Dedifferentiated amniotic fluid mesenchymal stem cell (primary cell): ENCODE results near the gene MPV17.
"Not testable (repeated sequence)": the region's sequence is repeated elsewhere in the genome, so short reads cannot be mapped to it uniquely, and the experiment has no call there.

Experiments used
- DNase-seq: peaks from one replicate; pipeline ENCODE4 v3.0.0-alpha.2; 2016; ENCODE audit errors: extremely low spot score

MPV17 gene

GRCh38 chr2:27322766-27323595 is at the start of gene MPV17:
Gene MPV17 (minus strand): TSS chr2:27323097. CDS start chr2:27322517, 580 bp downstream.
- DNase-seq, result peak; percentile 88

DNA sequence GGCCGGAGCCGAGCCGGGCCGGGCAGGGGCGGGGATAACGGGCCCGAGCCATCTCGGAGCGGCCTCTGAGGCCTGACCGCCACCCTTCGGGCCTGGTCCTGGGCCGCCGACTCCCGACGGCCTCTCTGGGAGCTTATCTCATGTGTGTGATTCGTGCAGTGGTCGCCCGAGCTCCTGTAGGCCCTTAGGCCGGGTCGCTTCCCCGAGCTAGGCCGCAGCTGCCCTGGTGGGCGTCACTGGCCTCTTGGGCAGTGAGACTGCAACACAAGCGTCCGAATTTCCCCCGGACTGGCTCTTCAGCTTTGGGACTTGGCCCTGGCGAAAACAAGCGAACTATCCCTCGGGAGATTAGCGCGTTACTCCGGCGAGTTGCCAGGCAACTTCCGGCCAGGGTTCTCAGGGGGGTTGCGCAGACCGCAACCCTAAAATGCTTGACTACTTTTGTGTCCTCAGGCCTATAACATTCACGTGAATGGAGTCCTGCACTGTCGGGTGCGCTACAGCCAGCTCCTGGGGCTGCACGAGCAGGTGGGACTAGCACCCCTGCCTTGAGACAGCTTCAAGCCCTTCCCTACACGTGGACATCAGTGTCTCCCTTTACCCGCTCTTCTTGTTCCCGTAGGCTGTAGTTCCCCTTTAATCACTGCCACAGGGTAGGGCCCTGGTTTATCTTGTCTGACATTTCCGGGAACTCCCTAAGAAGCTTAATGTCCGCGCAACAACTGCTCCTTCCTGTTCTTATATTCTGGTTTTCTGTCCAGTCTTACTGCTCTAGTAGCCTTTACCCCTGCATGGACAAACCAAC is 48.1 kb upstream of the MPV17 start:
- no peak for DNase-seq

DNA sequence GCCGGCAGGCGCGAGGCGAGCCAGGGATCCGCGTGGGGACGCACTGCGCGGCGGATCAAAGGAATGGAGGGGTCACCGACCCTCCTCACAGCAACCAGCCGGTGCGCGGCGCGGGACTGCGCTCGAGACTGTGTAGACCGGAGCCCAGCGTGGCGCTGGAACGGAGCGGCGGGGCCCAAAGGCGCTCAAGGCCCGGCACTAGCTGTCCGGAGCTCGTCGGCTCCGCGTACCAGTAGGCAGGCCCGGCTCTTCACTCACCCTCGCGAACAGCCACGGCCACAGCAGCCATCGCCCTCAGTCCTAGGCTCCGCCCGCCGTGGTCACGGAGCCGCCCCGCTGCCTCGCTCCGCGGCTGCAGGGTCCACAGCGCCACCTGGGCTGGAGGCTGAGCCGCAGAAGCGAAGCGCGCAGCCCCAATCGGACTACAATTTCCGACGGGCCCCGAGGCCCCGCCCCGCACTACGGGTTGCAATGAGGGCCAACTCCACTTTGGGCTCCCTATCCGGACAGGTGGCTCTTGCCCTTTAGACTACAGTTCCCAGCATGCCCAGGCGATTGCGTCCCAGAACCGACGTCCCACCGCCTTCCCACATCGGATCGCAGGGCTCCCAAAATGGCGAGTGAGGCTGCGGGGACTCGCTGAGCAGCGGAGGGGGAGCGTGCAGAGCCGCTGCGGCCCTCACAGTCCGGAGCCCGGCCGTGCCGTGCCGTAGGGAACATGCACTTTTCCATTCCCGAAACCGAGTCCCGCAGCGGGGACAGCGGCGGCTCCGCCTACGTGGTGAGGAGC is 47.3 kb upstream of the MPV17 start, which contains the start of the genes EIF2B4 and SNX17:
TSS of gene EIF2B4 (minus strand) at position 313 of the 790 bp plus-strand sequence. CDS start at position 289, 24 bp downstream.
TSS of gene SNX17 (plus strand) at position 591 of the 790 bp plus-strand sequence. CDS start at position 719, 128 bp downstream.
- DNase-seq, result peak; percentile 99

DNA sequence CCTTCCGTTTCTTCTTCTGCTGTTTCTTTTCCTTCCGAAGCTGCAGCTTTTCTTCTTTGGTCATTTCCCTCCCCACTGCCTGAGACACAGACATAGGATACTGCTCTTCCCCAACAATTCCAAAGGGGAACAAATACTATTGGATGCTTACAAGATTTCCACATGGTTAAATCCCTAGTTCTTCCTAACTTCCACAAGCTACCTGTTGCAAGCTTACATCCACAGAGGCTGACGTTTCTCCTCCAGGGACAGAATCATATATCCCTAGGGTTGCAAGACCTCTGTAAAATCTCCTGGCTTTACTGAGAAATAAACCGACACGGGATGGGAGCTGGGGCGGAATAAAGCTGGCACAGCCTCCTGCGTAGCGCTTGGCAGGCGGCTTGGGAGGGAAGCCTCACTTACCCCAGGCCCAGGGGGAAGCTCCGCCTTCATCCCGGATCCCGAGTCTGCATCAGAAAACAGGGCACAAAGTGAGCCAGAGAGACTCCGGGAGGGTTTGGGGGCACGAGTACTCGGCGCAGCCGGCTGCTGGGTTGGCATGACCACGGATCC is 46.7 kb upstream of the MPV17 start:
- DNase-seq, result peak; percentile 40

GRCh38 chr2:27363933-27364332 is 41.0 kb upstream of the MPV17 start:
- DNase-seq, result no peak

- DNase-seq, result no peak
Measured at GRCh38 chr2:27362678-27363420, 40.0 kb upstream of the MPV17 start.

GRCh38 chr2:27356382-27357181 is 33.7 kb upstream of the MPV17 start, which contains the start of gene GTF3C2:
Gene GTF3C2 (minus strand): TSS chr2:27356764. CDS start chr2:27343554, 13,210 bp downstream.
- DNase-seq, result peak; percentile 97

DNA sequence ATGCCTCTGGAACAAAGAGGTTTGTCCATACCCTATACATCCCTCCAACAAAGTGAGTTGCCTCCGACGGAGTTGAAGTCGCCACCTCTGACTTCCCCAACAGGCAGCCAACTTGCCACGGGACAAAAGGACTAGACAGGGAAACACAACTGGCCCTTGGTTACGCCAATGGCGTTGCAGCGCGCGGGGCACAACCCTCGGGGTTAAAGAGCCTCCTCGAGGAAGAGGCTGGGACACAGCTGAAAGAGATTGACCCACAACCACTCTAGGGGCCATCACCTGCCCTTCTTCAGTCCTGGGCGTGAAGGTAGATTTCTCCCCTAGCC is 33.1 kb upstream of the MPV17 start:
- peak; percentile 28 for DNase-seq

DNA sequence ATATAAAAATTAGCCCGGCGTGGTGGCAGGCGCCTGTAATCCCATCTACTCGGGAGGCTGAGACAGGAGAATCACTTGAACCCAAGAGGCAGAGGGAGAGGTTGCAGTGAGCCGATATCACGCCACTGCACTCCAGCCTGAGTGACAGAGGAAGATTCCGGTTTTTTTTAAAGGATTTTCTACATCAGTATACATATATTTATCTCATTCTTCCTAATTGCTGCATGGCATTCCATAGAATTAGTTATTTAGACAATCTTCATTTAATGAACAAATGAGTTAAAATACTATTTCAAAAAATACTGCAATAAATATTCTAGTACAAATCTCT is 31.7 kb upstream of the MPV17 start:
- no peak for DNase-seq

GRCh38 chr2:27353762-27354596 is 31.1 kb upstream of the MPV17 start:
- DNase-seq, result no peak

GRCh38 chr2:27353386-27353761 is 30.5 kb upstream of the MPV17 start:
- not testable (repeated sequence) for DNase-seq

GRCh38 chr2:27351802-27352598 is 29.1 kb upstream of the MPV17 start:
- no peak for DNase-seq

DNA sequence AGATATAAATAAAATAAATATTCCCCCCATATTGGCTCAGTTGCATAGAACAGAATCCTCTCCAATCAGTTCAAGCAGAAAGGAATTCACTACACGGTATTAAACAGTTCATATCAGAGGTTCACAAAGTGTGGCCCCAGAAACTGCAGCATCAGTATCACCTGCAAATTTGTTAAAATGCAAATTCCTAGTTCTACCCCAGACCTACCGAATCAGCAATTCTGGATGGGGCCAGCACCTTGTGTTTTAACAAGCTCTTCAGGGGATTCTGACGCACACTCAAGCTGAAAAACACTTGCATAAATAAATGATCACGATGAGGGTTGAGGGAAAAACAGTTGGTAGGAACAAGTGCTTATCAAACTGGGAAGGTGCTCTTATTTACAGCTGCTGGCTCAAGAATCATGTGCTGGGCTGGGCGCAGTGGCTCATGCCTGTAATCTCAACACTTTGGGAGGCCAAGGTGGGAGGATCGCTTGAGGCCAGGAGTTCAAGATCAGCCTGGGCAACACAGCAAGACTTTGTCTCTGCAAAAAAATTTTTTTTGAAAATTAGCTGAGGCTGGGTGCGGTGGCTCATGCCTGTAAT is 27.3 kb upstream of the MPV17 start:
- DNase-seq, result no peak

GRCh38 chr2:27347641-27348040 is 24.7 kb upstream of the MPV17 start:
- no peak for DNase-seq

- no peak for DNase-seq
Measured at GRCh38 chr2:27336173-27336572, 13.3 kb upstream of the MPV17 start.

- no peak for DNase-seq
Measured at GRCh38 chr2:27335311-27335710, 12.4 kb upstream of the MPV17 start.

GRCh38 chr2:27324720-27325119 is 1.8 kb upstream of the MPV17 start:
- no peak for DNase-seq
